ENCODE data around the gene SVEP1. TPM values are rescaled to one million over a fixed set of nuclear protein-coding genes. Genes with fewer than 3 reads are reported as not detected.

SVEP1 gene
- total and polyA plus RNA-seq, 4 donors: 3.3 to 38.9 (median 19.6) TPM

DNA sequence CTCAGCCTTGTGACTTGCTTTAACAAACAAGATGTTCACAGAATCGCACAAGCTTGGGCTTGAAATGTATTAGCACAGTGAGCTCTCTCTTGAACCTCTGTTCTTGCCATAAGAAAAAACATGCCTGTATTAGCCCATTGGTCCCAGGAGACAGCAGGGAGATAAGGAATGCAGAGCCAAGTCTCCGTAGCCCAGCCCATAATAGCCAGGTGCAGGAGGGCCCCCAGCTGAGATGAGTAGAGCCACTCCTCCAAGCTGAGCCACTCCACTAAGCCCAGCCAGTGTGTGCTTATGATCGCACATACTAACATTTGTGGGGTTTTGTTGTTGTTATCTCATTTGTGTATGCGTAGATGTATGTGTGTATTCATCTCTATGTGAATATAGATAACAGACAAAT lies 21.6 kb upstream of the SVEP1 start:
- H3K27ac ChIP-seq (ENCODE audit: low read depth in 1 of 2, low read length in 1 of 2): no peak overlapping the region
- DNase-seq (no peak), ATAC-seq (ENCODE audit: insufficient read depth, low FRiP score) (no peak)
- no peaks in the 10 kb centered on the region for H3K4me1 ChIP-seq (ENCODE audit: control insufficient read depth in 5 of 5, insufficient read depth in 5 of 5, low read length in 5 of 5)
- H3K4me3 ChIP-seq: no peak overlapping the region
- peaks cover 0 to 2% (median 0%) of the 10 kb centered on the region in 4 donors for H3K9me3 ChIP-seq (ENCODE audit: control insufficient read depth in 4 of 4, insufficient read depth in 3 of 4, low read length in 3 of 4)
- no peak overlapping the region for H3K9ac ChIP-seq (ENCODE audit: insufficient read depth in 1 of 2, low read length in 2 of 2)
- no peaks in the 10 kb centered on the region for H3K27me3 ChIP-seq (ENCODE audit: control insufficient read depth in 3 of 3, insufficient read depth in 3 of 3, low read length in 2 of 3)
- no peaks in the 10 kb centered on the region for H3K36me3 ChIP-seq (ENCODE audit: control insufficient read depth in 4 of 4, insufficient read depth in 4 of 4, low read length in 4 of 4)
- WGBS, 2 donors: 80 to 92% methylated on average over 4 of the region's 4 CpGs
- TF ChIP-seq, protein P1, sequence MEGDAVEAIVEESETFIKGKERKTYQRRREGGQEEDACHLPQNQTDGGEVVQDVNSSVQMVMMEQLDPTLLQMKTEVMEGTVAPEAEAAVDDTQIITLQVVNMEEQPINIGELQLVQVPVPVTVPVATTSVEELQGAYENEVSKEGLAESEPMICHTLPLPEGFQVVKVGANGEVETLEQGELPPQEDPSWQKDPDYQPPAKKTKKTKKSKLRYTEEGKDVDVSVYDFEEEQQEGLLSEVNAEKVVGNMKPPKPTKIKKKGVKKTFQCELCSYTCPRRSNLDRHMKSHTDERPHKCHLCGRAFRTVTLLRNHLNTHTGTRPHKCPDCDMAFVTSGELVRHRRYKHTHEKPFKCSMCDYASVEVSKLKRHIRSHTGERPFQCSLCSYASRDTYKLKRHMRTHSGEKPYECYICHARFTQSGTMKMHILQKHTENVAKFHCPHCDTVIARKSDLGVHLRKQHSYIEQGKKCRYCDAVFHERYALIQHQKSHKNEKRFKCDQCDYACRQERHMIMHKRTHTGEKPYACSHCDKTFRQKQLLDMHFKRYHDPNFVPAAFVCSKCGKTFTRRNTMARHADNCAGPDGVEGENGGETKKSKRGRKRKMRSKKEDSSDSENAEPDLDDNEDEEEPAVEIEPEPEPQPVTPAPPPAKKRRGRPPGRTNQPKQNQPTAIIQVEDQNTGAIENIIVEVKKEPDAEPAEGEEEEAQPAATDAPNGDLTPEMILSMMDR (IDR thresholded peaks at IDR 0.05; ENCODE audit: control extremely low read depth, extremely low read depth): no peak

DNA sequence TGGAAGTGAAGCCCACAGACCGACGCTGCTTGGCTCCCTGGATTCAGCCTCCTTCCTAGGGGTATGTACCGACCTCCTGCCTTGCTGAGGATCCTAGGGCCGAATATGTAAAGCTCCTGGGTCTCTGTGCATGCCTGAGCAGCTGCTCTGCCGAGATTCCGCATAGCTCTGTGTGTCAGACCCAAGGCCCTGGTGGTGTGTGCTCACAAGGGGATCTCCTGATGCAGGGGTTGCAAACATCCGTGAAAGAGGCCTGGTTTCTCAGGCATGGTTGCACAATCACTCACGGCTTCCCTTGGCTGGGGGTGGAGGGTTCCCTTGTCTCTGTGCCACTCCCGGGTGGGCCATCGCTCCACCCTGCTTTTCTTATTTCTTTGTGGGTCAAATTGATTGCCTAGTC lies 19.9 kb upstream of the SVEP1 start:
- DNase-seq (peak in 1 of 3 donors; percentile 38), ATAC-seq (ENCODE audit: insufficient read depth, low FRiP score) (no peak)
- Histone ChIP-seq H3K9me3 (ENCODE audit: control insufficient read depth in 4 of 4, insufficient read depth in 3 of 4, low read length in 3 of 4) (peaks cover 0 to 2% (median 0%) of the 10 kb centered on the region in 4 donors), H3K4me1 (ENCODE audit: control insufficient read depth in 5 of 5, insufficient read depth in 5 of 5, low read length in 5 of 5) (no peaks in the 10 kb centered on the region), H3K27me3 (ENCODE audit: control insufficient read depth in 3 of 3, insufficient read depth in 3 of 3, low read length in 2 of 3) (no peaks in the 10 kb centered on the region), H3K27ac (ENCODE audit: low read depth in 1 of 2, low read length in 1 of 2) (no peak overlapping the region), H3K4me3 (no peak overlapping the region), H3K9ac (ENCODE audit: insufficient read depth in 1 of 2, low read length in 2 of 2) (no peak overlapping the region), H3K36me3 (ENCODE audit: control insufficient read depth in 4 of 4, insufficient read depth in 4 of 4, low read length in 4 of 4) (no peaks in the 10 kb centered on the region)
- TF ChIP-seq, protein P1 (IDR thresholded peaks at IDR 0.05; ENCODE audit: control extremely low read depth, extremely low read depth): no peak
- WGBS, 2 donors: 59 to 60% methylated on average over 10 of the region's 10 CpGs

DNA sequence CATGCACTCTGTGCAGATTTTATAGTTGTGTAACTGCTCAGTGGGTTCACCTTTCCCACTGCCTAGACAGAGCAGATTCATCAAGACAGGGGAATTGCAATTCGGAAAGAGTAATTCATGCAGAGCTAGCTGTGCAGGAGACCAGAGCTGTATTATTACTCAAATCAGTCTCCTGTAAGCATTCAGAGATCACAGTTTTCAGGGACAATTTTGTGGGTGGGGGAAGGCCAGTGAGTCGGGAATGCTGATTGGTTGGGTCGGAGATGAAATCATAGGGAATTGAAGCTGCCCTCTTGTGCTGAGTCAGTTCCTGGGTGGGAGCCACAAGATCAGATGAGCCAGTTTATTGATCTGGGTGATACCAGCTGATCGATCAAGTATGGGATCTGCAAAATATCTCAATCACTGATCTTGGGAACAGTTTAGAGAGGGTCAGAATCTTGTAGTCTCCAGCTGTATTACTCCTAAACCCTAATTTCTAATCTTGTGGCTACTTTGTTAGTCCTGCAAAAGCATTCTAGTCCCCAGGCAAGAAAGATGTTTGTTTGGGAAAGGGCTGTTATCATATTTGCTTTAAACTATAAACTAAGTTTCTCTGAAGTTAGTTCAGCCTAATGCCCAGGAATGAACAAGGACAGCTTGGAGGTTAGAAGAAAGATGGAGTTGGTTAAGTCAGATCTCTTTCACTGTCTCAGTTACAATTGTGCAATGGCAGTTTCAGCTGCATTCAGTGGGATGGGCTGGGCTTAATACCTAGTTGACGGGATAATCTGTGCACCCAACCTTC lies 12.7 kb upstream of the SVEP1 start:
- TF ChIP-seq, protein P1 (IDR thresholded peaks at IDR 0.05; ENCODE audit: control extremely low read depth, extremely low read depth): no peak
- WGBS, 2 donors: 83 to 88% methylated on average over 5 of the region's 5 CpGs
- no peak for ATAC-seq (ENCODE audit: insufficient read depth, low FRiP score)
- Histone ChIP-seq H3K9ac (ENCODE audit: insufficient read depth in 1 of 2, low read length in 2 of 2) (no peak overlapping the region), H3K9me3 (ENCODE audit: control insufficient read depth in 4 of 4, insufficient read depth in 3 of 4, low read length in 3 of 4) (peaks cover 0 to 2% (median 0%) of the 10 kb centered on the region in 4 donors), H3K27ac (ENCODE audit: low read depth in 1 of 2, low read length in 1 of 2) (no peak overlapping the region), H3K27me3 (ENCODE audit: control insufficient read depth in 3 of 3, insufficient read depth in 3 of 3, low read length in 2 of 3) (no peaks in the 10 kb centered on the region), H3K36me3 (ENCODE audit: control insufficient read depth in 4 of 4, insufficient read depth in 4 of 4, low read length in 4 of 4) (no peaks in the 10 kb centered on the region), H3K4me3 (no peak overlapping the region), H3K4me1 (ENCODE audit: control insufficient read depth in 5 of 5, insufficient read depth in 5 of 5, low read length in 5 of 5) (no peaks in the 10 kb centered on the region)
- no peak for DNase-seq

Data from lung (tissue), 12 donors.